ENCODE results near the gene RASAL1.

Gene RASAL1

GRCh38 chr12:113093409-113094101, 42.0 kb downstream of the RASAL1 start:
- DNase-seq = no peak

DNA sequence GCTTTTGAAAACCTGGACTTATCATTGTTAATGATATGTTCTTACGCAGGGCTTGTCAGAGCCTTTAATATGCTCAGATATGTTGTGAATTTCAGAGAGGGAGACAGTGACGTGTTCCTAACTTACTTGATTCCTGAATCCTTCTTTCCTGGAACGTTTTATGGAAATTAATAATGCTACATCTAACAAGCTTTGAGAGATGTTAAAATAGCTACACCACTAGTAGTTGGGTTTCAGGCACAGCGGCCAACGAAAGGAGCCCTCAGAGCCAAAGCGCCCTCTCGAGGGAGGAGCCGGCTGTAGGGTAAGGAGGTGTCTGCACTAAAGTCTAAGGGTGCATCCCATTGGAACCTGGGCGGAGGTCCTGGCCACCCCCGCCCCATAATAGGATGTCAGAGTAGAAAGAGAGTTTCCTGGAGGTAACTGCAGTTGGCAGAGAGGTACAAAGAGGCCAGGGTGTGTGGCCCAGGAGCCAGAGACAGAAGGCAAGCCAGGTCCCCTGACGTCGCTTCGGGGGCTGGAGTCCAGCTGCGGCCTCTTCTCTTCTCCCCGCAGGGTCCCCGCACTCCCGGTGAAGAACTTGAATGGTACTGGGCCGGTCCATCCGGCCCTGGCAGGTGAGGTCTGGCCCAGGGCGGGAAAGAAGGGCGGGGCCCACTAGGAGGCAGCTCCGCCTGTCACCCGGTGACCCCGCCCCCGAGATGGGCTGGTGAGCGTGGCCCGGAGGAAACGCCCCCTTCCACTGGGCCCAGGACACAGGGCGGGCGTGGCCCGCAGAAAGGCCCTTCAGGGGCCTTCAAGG, 42.8 kb downstream of the RASAL1 start:
- DNase-seq = no peak

GRCh38 chr12:113091506-113091905, 44.1 kb downstream of the RASAL1 start:
- no peak for DNase-seq

GRCh38 chr12:113090740-113091139, 44.8 kb downstream of the RASAL1 start:
- DNase-seq = no peak

DNA sequence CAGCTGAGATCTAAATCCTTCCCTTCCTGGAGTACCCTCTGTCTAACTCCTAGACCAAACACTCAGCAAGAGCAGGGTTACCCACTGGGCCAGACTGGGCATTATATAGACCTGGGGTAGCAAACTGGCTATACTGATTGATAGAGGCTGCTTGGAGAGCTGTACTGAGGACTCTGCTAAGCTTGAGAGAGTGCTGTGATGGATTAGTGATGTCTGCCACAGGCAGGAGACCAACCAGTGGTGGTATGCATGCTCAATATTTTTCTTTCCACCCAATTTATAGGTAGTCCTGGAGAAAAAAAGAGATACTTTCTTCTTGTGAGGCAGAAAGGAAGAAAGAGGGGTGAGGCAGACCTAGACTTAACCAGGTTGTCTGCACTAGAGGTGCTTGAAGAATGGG, 45.7 kb downstream of the RASAL1 start:
- no peak for DNase-seq

DNA sequence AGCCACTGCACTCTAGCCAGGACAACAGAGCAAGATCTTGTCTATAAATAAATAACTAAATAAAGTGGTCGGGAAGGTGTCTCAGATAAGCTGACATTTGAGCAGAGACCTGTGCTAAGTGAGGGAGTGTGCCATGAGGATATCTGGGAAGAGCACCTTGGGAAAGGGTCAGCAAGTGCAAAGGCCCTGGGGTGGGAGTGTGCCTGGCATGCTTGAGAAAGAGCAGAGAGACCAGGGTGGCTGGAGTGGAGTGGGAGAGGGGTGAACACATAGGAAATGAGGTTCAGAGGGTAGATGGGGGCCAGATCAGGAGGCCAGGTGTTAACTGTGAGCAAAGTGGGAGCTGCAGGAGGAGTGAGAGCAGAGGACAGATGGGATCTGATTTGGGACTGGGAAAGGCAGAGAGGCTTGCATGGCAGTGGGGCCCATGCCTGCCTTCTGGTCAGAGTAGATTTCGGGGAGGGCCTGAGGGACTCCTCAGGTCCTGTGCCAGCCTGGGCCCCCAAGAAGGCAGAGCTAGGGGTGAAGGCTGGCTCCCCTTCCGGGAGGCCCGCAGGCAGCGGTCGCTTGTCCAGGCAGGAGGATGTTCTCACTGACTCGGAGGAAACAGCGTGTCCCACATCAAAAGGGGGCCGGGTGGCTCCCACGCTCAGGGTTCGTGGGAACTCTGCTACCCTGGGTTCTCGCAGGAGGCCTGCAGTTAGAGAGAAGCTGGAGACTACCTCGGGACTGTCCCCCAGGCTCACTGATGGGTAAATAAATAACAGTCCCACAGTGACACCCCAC, 46.4 kb downstream of the RASAL1 start:
- peak; percentile 42 to 44 for DNase-seq

GRCh38 chr12:113088037-113088436, 47.5 kb downstream of the RASAL1 start:
- no peak for DNase-seq

DNA sequence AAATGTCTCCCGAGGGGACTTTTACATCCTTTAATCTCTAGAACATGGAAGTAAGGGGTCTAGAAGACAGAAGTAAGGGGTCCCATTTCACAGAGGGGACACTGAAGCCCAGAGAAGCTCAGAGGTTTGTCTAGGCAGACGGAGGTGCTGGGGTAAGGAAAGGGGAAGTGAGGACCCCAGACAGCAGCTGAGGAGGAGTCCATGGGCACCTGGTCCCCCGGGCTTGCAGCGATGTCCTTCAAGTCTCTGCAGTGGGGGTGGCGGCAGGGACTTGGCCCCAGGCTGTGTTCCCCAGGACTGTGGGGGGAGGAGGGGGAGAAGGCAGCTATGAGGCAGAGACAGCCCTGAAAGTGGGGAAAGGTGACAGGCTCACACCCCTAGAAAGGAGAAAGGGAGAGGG, 48.4 kb downstream of the RASAL1 start:
- no peak for DNase-seq

GRCh38 chr12:113086249-113087164, 49.1 kb downstream of the RASAL1 start:
- DNase-seq = no peak

- DNase-seq = no peak
Measured at GRCh38 chr12:113083863-113084435, 51.6 kb downstream of the RASAL1 start.

DNA sequence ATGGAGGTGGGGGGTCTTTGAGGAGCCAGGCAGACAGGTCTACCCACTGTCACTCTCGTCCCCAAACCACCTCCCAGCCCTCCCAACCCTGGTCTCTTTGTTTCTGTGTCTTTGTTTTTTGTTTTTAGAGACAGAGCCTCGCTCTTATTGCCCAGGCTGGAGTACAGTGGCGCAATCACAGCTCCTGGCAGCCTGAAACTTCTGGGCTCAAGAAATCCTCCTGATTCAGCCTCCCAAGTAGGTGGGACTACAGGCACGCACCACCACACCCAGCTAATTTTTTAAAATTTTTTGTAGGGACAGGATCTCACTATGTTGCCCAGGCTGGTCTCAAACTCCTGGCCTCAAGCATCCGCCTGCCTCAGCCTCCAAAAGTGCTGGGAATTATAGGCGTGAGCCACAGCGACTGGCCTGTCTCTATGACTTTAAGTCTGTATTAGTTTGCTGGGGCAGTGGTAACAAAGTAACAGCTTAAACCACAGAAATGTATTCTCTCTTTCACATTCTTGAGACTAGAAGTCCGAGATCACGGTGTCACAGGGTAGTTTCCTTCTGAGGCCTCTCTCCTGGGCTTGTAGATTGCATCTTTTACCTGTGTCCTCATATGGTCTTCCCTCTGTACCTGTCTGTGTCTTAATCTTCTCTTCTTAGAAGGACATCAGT, 52.9 kb downstream of the RASAL1 start:
- no peak for DNase-seq

- DNase-seq = no peak
Measured at GRCh38 chr12:113081873-113082272, 53.7 kb downstream of the RASAL1 start.

DNA sequence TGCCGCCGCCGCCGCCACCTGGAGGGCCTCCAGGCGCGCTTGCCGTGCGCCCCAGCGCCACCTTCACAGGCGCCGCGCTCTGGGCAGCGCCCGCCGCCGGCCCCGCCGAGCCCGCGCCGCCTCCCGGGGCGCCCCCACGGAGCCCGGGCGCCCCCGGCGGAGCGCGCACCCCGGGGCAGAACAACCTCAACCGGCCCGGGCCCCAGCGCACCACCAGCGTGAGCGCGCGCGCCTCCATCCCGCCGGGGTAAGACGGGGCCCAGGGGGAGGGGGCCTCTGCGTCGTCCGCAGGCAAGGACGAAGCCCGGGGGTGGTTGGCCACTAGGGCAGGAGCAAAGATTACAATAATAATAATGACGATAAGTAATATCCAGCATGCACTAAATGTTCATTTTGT, 57.7 kb downstream of the RASAL1 start:
- DNase-seq = no peak

GRCh38 chr12:113077057-113077858, 58.3 kb downstream of the RASAL1 start:
- no peak for DNase-seq

GRCh38 chr12:113075137-113075683, 60.4 kb downstream of the RASAL1 start:
- DNase-seq = no peak

- DNase-seq = no peak
Measured at GRCh38 chr12:113073586-113073985, 62.0 kb downstream of the RASAL1 start.

DNA sequence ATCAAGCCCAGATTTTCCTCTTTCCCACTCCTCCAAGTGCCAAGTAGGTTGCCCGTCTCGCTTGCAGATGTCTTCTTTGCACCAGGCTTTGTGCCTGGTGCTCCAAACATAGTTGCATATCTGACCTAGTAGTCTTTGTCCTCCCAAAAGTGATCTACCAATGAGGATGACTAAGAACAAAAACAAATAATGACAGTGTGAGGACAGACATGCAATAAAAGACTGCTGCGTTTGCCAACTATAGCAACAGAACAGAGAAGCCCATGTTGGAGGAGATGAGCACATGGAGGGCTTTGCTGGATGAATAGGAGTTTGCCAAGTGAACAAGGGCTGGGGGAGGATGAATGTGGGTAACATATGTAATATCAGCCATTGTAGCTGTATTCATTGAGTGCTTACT, 63.4 kb downstream of the RASAL1 start:
- DNase-seq = no peak

- DNase-seq = no peak
Measured at GRCh38 chr12:113071135-113072112, 64.1 kb downstream of the RASAL1 start.

All from activated CD4-positive, alpha-beta T cell treated with anti-CD3 and anti-CD28 coated beads, Interleukin-2, amount 50 U/mL, for 4 hours (primary cell).